C4-2B (cell line): Measurements from ENCODE around the gene OSBPL3.
"Not testable (repeated sequence)": the region's sequence is repeated elsewhere in the genome, so short reads cannot be mapped to it uniquely, and the experiment has no call there.

Source experiments
- H3K27ac ChIP-seq: fragments of 450-650 bp; 2 replicates; pipeline ENCODE4 v1.5.1; 2017
- CTCF ChIP-seq: fragments of 450-650 bp; conservative IDR thresholded peaks from 2 replicates; pipeline ENCODE4 v1.5.1; 2017; ENCODE audit warnings: mild to moderate bottlenecking
- ZFX ChIP-seq: fragments of 450-650 bp; IDR thresholded peaks from 2 replicates; pipeline ENCODE4 v1.6.1; 2017

OSBPL3 gene

GRCh38 chr7:24910551-24911212 lies 69.3 kb downstream of the OSBPL3 start:
- no peak overlapping the region for H3K27ac ChIP-seq
- TF ChIP-seq CTCF (no peak), ZFX (no peak)

GRCh38 chr7:24908727-24909126 lies 71.3 kb downstream of the OSBPL3 start:
- TF ChIP-seq CTCF = no peak
- no peak for TF ChIP-seq ZFX
- no peak overlapping the region for H3K27ac ChIP-seq

GRCh38 chr7:24908166-24908565 lies 71.8 kb downstream of the OSBPL3 start:
- no peak overlapping the region for H3K27ac ChIP-seq

GRCh38 chr7:24907311-24907886 lies 72.6 kb downstream of the OSBPL3 start:
- H3K27ac ChIP-seq = no peak overlapping the region
- TF ChIP-seq CTCF (no peak), ZFX (no peak)

More at GRCh38 chr7:24908166-24908565, 71.8 kb downstream of the OSBPL3 start:
- TF ChIP-seq ZFX (no peak), CTCF (no peak)

GRCh38 chr7:24905996-24906770 lies 73.8 kb downstream of the OSBPL3 start:
- H3K27ac ChIP-seq = no peak overlapping the region
- no peak for TF ChIP-seq CTCF
- TF ChIP-seq ZFX = no peak

GRCh38 chr7:24903992-24904391 lies 76.0 kb downstream of the OSBPL3 start:
- H3K27ac ChIP-seq = not testable (repeated sequence)

- H3K27ac ChIP-seq = no peak overlapping the region
- no peak for TF ChIP-seq ZFX
- TF ChIP-seq CTCF = no peak
These were observed 76.4 kb downstream of the OSBPL3 start for GRCh38 chr7:24903559-24903958.
